ENCODE data around the gene GPR107. TPM values are rescaled to one million over a fixed set of nuclear protein-coding genes. Genes with fewer than 3 reads are reported as not detected.
A peak's percentile ranks its signal among the peaks of the same experiment; 100 is the strongest.

GPR107 gene
- total RNA-seq, 4 donors from 2014 or later = 28.1 to 34.5 (median 32.9) TPM

DNA sequence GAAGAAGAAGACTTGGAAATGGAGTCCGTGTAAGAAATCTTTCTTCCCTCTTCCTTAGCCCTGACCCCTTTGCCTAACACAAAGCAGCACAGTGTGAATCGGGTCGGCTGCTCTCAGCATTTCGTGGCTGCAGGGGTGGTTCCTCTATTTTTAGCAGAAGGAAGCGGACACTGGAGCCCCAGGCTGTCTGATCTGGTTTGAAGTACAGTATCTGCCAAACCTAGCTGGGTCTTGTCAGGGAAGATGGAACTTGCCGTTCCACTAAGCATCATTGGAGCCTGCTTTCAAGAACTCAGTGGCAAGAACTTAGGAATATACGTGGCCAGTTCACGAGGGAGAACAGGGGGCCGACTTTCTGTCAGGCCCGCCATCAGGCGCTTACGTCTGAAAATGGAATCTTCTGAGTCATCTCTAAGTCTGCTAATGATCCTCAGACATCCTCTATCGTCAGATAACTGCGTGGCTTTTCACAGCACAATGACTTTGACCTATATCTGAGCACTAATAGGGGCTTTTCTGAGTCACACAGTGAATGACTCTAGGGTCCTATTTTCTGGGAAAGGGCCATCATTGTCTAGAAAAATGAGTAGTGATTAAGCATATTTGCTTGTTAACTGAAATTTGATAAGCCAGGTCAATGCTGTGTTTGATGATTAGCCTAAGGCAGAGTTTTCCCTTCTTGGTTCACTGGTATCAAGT is 75.2 kb downstream of the GPR107 start:
- no peak for TF ChIP-seq POLR2A (IDR thresholded peaks at IDR 0.05)
- TF ChIP-seq, protein P1, sequence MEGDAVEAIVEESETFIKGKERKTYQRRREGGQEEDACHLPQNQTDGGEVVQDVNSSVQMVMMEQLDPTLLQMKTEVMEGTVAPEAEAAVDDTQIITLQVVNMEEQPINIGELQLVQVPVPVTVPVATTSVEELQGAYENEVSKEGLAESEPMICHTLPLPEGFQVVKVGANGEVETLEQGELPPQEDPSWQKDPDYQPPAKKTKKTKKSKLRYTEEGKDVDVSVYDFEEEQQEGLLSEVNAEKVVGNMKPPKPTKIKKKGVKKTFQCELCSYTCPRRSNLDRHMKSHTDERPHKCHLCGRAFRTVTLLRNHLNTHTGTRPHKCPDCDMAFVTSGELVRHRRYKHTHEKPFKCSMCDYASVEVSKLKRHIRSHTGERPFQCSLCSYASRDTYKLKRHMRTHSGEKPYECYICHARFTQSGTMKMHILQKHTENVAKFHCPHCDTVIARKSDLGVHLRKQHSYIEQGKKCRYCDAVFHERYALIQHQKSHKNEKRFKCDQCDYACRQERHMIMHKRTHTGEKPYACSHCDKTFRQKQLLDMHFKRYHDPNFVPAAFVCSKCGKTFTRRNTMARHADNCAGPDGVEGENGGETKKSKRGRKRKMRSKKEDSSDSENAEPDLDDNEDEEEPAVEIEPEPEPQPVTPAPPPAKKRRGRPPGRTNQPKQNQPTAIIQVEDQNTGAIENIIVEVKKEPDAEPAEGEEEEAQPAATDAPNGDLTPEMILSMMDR (IDR thresholded peaks at IDR 0.05) = no peak
- no peak overlapping the region for H3K4me3 ChIP-seq (ENCODE audit: low read depth, poor library complexity, severe bottlenecking)
- WGBS, 2 donors = 52 to 61% methylated on average over 14 of the region's 14 CpGs
- peak; percentile 69 to 88 for DNase-seq (ENCODE audit: low spot score in 2 of 2)
- intact Hi-C loops (cut with DNase I; ENCODE audit: low total_unique reads) = no loop called here

DNA sequence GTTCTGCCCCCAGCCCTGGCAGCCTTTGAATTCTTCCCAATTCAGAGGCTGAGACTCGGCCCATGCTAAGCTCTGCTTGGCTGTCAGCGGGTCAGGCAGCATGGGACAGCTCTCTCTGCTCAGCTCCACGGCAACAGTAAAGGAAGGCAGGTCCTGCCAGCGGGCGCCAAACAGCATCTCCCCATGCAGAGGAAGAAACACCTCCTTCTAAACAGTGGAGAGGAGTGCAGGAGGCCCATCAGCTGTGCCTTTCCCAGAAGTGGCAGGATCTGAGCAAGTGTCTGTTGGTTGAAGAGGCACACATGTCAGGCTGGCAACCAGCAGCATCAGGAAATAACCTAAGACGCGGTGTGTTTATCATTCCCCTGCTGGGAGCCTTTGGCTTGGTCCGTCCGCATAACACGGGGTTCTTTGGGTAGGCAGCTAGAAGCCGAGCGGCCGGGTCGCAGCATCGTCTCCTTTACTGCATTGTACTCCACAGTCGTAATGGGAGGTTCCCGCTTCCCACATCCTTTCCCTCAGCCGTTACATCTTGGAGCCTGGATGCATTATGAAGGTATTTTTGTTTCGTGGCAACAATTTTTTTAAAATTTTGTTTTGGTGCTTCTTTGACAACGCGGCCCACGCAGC is 75.8 kb downstream of the GPR107 start:
- DNase-seq (ENCODE audit: low spot score in 2 of 2) = no peak
- no peak overlapping the region for H3K4me3 ChIP-seq (ENCODE audit: low read depth, poor library complexity, severe bottlenecking)
- 84 to 89% methylated on average over 22 of the region's 22 CpGs for WGBS, 2 donors
- intact Hi-C loops (cut with DNase I; ENCODE audit: low total_unique reads) = no loop called here
- no peak for TF ChIP-seq POLR2A (IDR thresholded peaks at IDR 0.05)
- TF ChIP-seq, protein P1 (IDR thresholded peaks at IDR 0.05) = no peak

DNA sequence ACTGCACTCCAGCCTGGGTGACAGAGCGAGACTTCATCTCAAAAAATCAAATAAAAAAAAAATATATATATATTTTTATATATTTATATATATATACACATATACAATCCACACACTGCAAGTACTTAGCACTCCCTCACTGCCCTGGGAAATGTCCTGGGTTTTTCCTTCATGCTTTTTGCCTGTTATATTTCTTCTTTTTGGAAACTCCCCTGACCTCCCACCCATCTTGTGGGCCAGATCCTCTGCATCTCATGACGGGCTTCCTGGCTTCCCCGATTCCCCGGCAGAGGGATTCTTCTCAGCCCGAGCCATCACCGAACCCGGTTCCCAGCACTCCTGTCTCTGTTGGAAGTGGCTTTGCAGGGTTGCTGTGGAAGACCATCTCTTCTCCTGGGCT is 79.0 kb downstream of the GPR107 start:
- intact Hi-C loops (cut with DNase I; ENCODE audit: low total_unique reads) = no loop called here
- H3K4me3 ChIP-seq (ENCODE audit: low read depth, poor library complexity, severe bottlenecking) = no peak overlapping the region
- TF ChIP-seq, protein P1 (IDR thresholded peaks at IDR 0.05) = no peak
- no peak for TF ChIP-seq POLR2A (IDR thresholded peaks at IDR 0.05)
- WGBS, 2 donors = 93% methylated on average over 7 of the region's 7 CpGs
- no peak for DNase-seq (ENCODE audit: low spot score in 2 of 2)

DNA sequence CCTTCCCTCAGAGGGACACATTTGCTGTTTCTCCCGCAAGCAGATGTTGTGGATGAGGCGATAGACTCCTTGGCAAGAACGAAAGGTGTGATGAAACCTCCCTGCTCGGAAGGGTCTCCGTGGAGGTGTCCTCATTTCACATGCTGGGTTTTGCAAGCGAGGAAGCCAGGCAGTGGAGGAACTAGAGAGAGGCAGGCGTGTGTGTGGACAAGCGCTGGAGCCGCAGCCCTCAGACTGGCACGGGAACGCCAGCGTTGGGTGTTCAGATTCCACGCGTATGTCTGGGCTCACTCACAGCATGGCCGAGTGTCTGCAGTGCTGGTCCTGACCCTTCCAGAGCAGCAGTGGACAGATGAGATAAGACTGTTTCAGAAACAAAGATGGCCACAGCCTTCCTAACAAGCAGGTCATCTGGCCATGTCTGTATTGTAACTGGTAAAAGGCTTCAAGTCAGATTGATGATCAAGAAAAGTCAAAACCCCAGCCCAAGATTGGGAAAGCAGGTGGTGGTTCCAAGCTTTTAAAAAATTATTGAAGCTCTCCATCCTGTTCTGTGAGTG is 83.5 kb downstream of the GPR107 start:
- H3K4me3 ChIP-seq (ENCODE audit: low read depth, poor library complexity, severe bottlenecking) = no peak overlapping the region
- WGBS, 2 donors = 93 to 95% methylated on average over 15 of the region's 15 CpGs
- no peak for DNase-seq (ENCODE audit: low spot score in 2 of 2)
- TF ChIP-seq, protein P1 (IDR thresholded peaks at IDR 0.05) = no peak
- no peak for TF ChIP-seq POLR2A (IDR thresholded peaks at IDR 0.05)
- intact Hi-C loops (cut with DNase I; ENCODE audit: low total_unique reads) = no loop called here

DNA sequence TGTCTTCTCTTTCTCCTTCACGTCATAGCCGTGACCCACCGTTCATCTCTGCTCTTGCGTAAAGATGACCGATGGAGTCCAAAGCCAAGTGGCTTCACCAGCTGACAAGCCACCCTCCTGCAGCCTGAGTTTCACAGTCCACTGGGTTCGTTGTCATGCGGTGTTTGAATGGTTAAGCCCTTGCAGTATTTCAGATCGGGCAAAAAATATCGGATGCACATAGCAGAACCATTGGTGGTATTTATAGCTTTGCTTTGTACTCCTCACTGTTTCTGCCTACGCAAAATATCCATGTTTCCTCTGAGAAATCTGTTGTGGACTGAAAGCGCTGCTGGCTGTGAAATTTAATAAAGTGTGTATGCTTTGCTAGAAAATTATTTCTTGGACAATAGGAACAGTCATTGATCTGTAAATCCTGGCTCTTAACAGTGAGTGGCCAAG is 84.0 kb downstream of the GPR107 start:
- intact Hi-C loops (cut with DNase I; ENCODE audit: low total_unique reads) = no loop called here
- WGBS, 2 donors = 84 to 88% methylated on average over 11 of the region's 11 CpGs
- TF ChIP-seq POLR2A (IDR thresholded peaks at IDR 0.05) = no peak
- TF ChIP-seq, protein P1 (IDR thresholded peaks at IDR 0.05) = no peak
- no peak overlapping the region for H3K4me3 ChIP-seq (ENCODE audit: low read depth, poor library complexity, severe bottlenecking)
- DNase-seq (ENCODE audit: low spot score in 2 of 2) = no peak

All from lower leg skin (tissue), 4 donors.